ENCODE data around the gene TNRC6B. TPM values are rescaled to one million over a fixed set of nuclear protein-coding genes. Genes with fewer than 3 reads are reported as not detected.

Gene TNRC6B
- total RNA-seq, 1 donor from 2014 or later = 80.1 TPM

GRCh38 chr22:40346185-40347118 lies 168.7 kb downstream of the TNRC6B start, which contains the start of gene ADSL:
ADSL (plus strand) TSS chr22:40346500; CDS start chr22:40346559, 59 bp downstream.
- H3K27me3 Mint-ChIP-seq (ENCODE audit: low read depth) = no peaks in the 10 kb centered on the region
- H3K4me1 Mint-ChIP-seq = peaks cover 13% of the 10 kb centered on the region
- TF ChIP-seq CTCF (IDR thresholded peaks at IDR 0.05; ENCODE audit: unreplicated experiment) = no peak
- peaks cover 9% of the 10 kb centered on the region for H3K36me3 Mint-ChIP-seq
- peak within 1 kb of the TSS; percentile 99 for H3K27ac Mint-ChIP-seq
- H3K9me3 Mint-ChIP-seq = no peaks in the 10 kb centered on the region
- DNase-seq (ENCODE audit: low spot score in 2 of 2, unreplicated experiment in 2 of 2) = peak; percentile 73 to 89
- peak within 1 kb of the TSS; percentile 98 for H3K4me3 Mint-ChIP-seq

- no peaks in the 10 kb centered on the region for H3K27me3 Mint-ChIP-seq (ENCODE audit: low read depth)
- peaks cover 9% of the 10 kb centered on the region for H3K36me3 Mint-ChIP-seq
- H3K4me1 Mint-ChIP-seq = peaks cover 13% of the 10 kb centered on the region
- TF ChIP-seq CTCF (IDR thresholded peaks at IDR 0.05; ENCODE audit: unreplicated experiment) = no peak
- peak overlapping the region; percentile 98 for H3K4me3 Mint-ChIP-seq
- DNase-seq (ENCODE audit: low spot score in 2 of 2, unreplicated experiment in 2 of 2) = no peak
- no peaks in the 10 kb centered on the region for H3K9me3 Mint-ChIP-seq
- peak overlapping the region; percentile 99 for H3K27ac Mint-ChIP-seq
These were observed 169.6 kb downstream of the TNRC6B start for GRCh38 chr22:40347300-40347699.

DNA sequence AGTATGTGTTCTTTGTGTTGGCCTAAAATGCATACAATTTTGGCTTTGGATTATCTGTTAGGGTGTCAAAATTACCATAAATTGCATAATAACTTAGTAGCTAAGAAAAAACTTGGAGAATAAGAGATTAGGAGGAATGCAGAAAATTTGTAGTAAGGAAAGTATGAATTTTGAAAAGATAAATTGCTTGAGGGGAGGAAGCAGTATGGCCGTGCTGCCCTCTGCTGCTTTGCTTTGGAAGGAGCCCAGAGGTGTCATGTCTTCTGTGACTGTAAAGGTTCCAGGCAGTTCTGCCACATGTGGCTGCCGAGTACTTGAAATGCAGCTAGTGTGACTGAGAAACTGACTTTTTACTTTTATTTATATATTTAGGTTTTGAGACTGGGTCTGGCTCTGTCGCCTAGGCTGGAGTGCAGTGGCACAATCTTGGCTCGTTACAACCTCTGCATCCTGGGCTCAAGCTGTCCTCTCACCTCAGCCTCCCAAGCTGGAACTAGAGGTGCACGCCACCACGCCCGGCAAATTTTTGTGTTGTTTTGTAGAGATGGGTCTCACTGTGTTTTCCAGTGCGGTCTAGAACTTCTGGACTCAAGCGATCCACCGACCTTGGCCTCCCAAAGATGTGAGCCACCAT lies 170.4 kb downstream of the TNRC6B start:
- Mint-ChIP-seq H3K27me3 (ENCODE audit: low read depth) (no peaks in the 10 kb centered on the region), H3K4me3 (peak overlapping the region; percentile 98), H3K9me3 (no peaks in the 10 kb centered on the region), H3K4me1 (peaks cover 13% of the 10 kb centered on the region), H3K36me3 (peaks cover 13% of the 10 kb centered on the region), H3K27ac (peak overlapping the region; percentile 99)
- TF ChIP-seq CTCF (IDR thresholded peaks at IDR 0.05; ENCODE audit: unreplicated experiment) = peak; percentile 22
- DNase-seq (ENCODE audit: low spot score in 2 of 2, unreplicated experiment in 2 of 2) = no peak

GRCh38 chr22:40352763-40353162 lies 175.0 kb downstream of the TNRC6B start:
- Mint-ChIP-seq H3K9me3 (no peaks in the 10 kb centered on the region), H3K36me3 (peaks cover 27% of the 10 kb centered on the region), H3K27me3 (ENCODE audit: low read depth) (no peaks in the 10 kb centered on the region), H3K27ac (no peak overlapping the region), H3K4me3 (no peak overlapping the region), H3K4me1 (peaks cover 3% of the 10 kb centered on the region)
- no peak for DNase-seq (ENCODE audit: low spot score in 2 of 2, unreplicated experiment in 2 of 2)
- no peak for TF ChIP-seq CTCF (IDR thresholded peaks at IDR 0.05; ENCODE audit: unreplicated experiment)

DNA sequence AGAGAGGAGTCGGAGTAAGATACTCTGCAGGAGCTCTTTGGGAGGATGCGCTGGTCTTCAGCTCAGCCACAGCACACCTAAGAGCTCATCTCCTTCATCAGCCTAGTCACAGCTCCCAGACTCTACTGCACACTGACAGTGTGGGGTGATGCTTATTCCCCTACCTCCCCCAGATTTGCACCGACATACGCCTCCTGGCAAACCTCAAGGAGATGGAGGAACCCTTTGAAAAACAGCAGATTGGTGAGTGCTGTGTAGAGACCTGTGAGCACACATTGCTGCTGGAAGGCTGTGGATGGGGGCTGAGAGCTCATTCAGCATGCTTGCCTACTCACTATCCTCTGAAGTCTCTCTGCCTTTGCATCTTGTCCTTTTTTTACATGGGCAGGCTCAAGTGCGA lies 183.4 kb downstream of the TNRC6B start:
- Mint-ChIP-seq H3K9me3 (no peaks in the 10 kb centered on the region), H3K4me3 (no peak overlapping the region), H3K4me1 (no peaks in the 10 kb centered on the region), H3K27ac (no peak overlapping the region), H3K27me3 (ENCODE audit: low read depth) (no peaks in the 10 kb centered on the region), H3K36me3 (peaks cover 61% of the 10 kb centered on the region)
- TF ChIP-seq CTCF (IDR thresholded peaks at IDR 0.05; ENCODE audit: unreplicated experiment) = no peak
- no peak for DNase-seq (ENCODE audit: low spot score in 2 of 2, unreplicated experiment in 2 of 2)
